Astrocyte of the spinal cord (primary cell): ENCODE data around the gene CAPN14.

ENCODE experiments used
- DNase-seq: peaks from one replicate; pipeline ENCODE4 v3.0.0; 2011; ENCODE audit warnings: low read depth, low spot score
- H3K4me3 ChIP-seq: 2 replicates; pipeline ENCODE4 v1.5.1; 2011; ENCODE audit warnings: low read depth, mild to moderate bottlenecking, low read length, moderate library complexity
- CTCF ChIP-seq: IDR thresholded peaks from 2 replicates; pipeline ENCODE4 v1.5.1; 2012; ENCODE audit warnings: low read depth, mild to moderate bottlenecking, low read length, inconsistent platforms
- in situ Hi-C: cut with HindIII; loops from 2 replicates; pipeline ENCODE4 v1.10.0; 2017; ENCODE audit warnings: low sequenced_read_pairs

The CAPN14 gene

DNA sequence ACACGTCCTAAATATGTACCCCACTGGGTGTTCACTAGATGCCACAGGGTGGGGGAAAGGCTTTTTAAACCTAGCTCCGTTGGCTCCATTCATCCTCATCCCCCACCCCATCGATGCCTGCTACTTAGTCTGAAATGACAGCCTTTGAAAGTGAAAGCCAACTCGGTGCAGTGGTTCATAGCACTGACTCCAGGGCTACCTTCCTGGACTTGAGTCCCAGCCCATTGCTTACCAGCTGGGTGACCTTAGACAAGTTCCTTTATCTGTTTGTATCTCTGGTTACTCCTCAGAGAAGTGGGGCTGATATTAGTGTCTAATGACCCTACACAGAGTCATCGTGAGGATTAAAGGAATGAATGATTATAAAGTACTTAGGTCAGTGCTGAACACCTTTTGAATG lies 41.0 kb upstream of the CAPN14 start:
- in situ Hi-C loops, result no loop called here
- no peak for DNase-seq
- TF ChIP-seq CTCF, result no peak
- H3K4me3 ChIP-seq, result no peak overlapping the region

DNA sequence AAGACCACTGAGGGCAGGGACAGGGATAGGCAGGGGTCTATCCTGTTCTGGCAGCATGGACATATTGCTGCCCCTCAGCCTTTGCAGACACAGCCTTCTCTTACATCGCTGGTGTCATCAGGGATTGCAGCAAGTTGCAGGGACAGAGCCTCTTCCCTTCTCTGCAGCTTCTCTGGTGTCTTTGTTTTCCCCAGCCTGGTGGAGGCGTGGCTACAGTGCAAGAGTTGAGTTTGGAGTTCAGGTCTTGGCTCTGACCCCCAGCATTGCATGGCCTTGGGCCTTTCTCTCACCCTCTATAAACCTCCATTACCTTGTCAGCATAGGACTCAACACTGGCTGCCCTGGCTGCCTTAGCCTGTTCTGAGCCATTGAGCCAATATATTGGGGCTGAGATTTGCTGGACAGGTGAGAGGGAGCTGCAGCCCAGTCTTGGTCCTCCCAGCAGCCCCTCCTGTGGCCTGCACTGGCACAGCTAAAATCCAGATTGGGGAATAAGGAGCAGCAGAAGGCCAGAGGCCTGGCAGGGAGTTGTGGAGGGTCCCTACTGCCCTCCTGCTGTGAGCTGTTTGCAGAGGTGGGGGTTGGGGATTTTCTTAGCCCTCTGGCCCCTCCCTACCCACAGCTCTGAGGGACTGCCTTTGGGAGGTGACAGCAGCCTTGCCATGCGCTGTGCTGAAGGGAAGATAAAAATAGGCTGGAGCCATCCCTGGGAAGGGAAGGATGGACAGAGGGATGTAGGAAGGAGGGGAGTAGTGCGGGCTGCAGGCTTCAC lies 39.5 kb upstream of the CAPN14 start:
- in situ Hi-C loops, result no loop called here
- no peak overlapping the region for H3K4me3 ChIP-seq
- no peak for TF ChIP-seq CTCF
- DNase-seq, result no peak

DNA sequence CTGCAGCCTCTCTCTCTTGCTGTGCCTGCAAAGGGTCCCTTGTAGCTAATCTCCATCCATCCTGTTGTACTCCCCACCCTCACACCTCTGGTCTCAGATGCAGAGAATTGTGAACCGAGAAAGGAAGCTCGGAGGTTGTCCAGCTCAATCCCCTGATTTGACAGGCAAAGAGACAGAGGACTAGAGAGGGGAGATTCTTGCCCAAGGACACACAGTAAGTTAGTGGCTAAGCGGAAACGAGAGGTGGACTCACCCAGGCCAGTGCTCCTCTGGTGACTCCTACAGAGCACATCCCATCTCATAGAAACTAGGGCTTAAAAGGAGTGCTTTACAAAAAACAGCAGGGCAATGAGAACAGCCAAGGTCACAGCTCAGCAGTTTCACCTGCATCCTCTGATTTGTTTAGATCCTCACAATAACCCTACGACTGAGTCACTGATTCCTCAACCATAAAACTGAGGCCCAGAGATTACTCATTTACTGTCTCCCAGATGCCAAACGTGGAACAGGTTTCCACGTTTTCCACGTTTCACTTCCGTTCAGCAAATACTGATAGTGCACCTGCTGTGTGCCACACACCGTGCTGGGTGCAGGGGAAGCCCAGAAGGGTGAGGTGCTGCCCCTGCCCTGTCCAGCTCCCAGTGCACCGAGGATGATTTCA lies 38.7 kb upstream of the CAPN14 start:
- DNase-seq, result no peak
- in situ Hi-C loops, result no loop called here
- no peak overlapping the region for H3K4me3 ChIP-seq
- no peak for TF ChIP-seq CTCF

- no peak for TF ChIP-seq CTCF
- DNase-seq, result no peak
- in situ Hi-C loops, result no loop called here
- no peak overlapping the region for H3K4me3 ChIP-seq
Measured at GRCh38 chr2:31254237-31255203, 37.2 kb upstream of the CAPN14 start.

GRCh38 chr2:31253356-31254131 lies 36.2 kb upstream of the CAPN14 start:
- DNase-seq, result no peak
- TF ChIP-seq CTCF, result no peak
- H3K4me3 ChIP-seq, result no peak overlapping the region
- in situ Hi-C loops, result no loop called here

GRCh38 chr2:31251851-31252250 lies 34.5 kb upstream of the CAPN14 start:
- no peak for DNase-seq
- in situ Hi-C loops, result no loop called here
- H3K4me3 ChIP-seq, result no peak overlapping the region
- no peak for TF ChIP-seq CTCF
